Stomach (tissue), 9 donors: ENCODE data around the gene RAB3C. TPM values are rescaled to one million over a fixed set of nuclear protein-coding genes. Genes with fewer than 3 reads are reported as not detected.

ENCODE experiments used
- DNase-seq, 2 donors: peaks; one replicate each; pipeline versions ENCODE4 v3.0.0 to v3.0.0-alpha.2; 2013 to 2019
- H3K27ac ChIP-seq, 5 donors: fragments of 200-600 bp in 4 of 5; sonication (generic) in 4 of 5; one replicate each; pipeline ENCODE4 v1.5.1; 2013 to 2019; ENCODE audit warnings: mild to moderate bottlenecking in 1 of 5, moderate library complexity in 1 of 5
- H3K27me3 ChIP-seq, 3 donors: fragments of 200-600 bp; sonication (generic); one replicate each; pipeline ENCODE4 v1.5.1; 2017 to 2019; ENCODE audit warnings: mixed run types in 1 of 3
- H3K36me3 ChIP-seq, 4 donors: fragments of 200-600 bp; sonication (generic); 1 replicate in 3 of 4; 2 replicates in 1 of 4; pipeline ENCODE4 v1.5.1; 2016 to 2019
- H3K4me1 ChIP-seq, 4 donors: fragments of 200-600 bp; sonication (generic); one replicate each; pipeline ENCODE4 v1.5.1; 2016 to 2019
- H3K4me3 ChIP-seq, 4 donors: fragments of 200-600 bp; sonication (generic) in 3 of 4; one replicate each; pipeline ENCODE4 v1.5.1; 2016 to 2019; ENCODE audit warnings: mild to moderate bottlenecking in 1 of 4
- H3K9me3 ChIP-seq, 4 donors: fragments of 200-600 bp; sonication (generic); one replicate each; pipeline ENCODE4 v1.5.1; 2016 to 2019
- CTCF ChIP-seq, 7 experiments: fragments of 450-650 bp in 4 of 7; fragments of 200-600 bp in 3 of 7; sonication (generic) in 3 of 7; IDR thresholded peaks; one replicate each; pipeline ENCODE4 v1.5.1; 2016 to 2019; ENCODE audit warnings: antibody characterized with exemption in 7 of 7, control low read depth in 2 of 7, mild to moderate bottlenecking in 1 of 7
- EP300 ChIP-seq: sonication (generic); formaldehyde crosslinking; IDR thresholded peaks from one replicate; pipeline ENCODE4 v1.6.1; 2017; ENCODE audit warnings: antibody characterized with exemption
- POLR2A ChIP-seq, 4 donors: fragments of 450-650 bp; IDR thresholded peaks; one replicate each; pipeline ENCODE4 v1.6.1; 2016; ENCODE audit warnings: antibody characterized with exemption in 4 of 4, control low read depth in 2 of 4, mild to moderate bottlenecking in 1 of 4, moderate library complexity in 1 of 4
- POLR2AphosphoS5 ChIP-seq, 3 donors: sonication (generic); formaldehyde crosslinking; IDR thresholded peaks; one replicate each; pipeline ENCODE4 v1.6.1; 2016; ENCODE audit warnings: antibody characterized with exemption in 3 of 3
- WGBS, 5 donors: extraction: QIAGEN DNeasy Blood & Tissue Kit in 3 of 5; methylation state at CpG; one replicate each; pipeline versions ENCODE4 v1.1.5 to v1.1.7; 2013 to 2018; 5-methylcytosine and 5-hydroxymethylcytosine counted together
- intact Hi-C: fragments of 100-400 bp; cut with DNase I; formaldehyde crosslinking; loops from one replicate; pipeline ENCODE4 v1.15.1; 2023; ENCODE audit warnings: low total_unique reads
- polyA plus RNA-seq, 3 donors: library from polyadenylated mRNA; stranded (reverse); fragments of 200-250 nt; gene quantifications; one replicate each; pipeline ENCODE4 v1.2.3, GENCODE V29; 2013
- total RNA-seq, 5 donors: library from RNA; depleted of rRNA; stranded (reverse); fragments of >200 nt; gene quantifications; one replicate each; pipeline versions ENCODE4 v1.1.0 to v1.2.3, GENCODE V29; 2014 to 2016
- donor health status: healthy with polysubstance abuse.
- donor health status: Bipolar disorder and iron deficiency.
- donor health status: healthy.

The RAB3C gene
- total and polyA plus RNA-seq, 8 donors: 0.31 to 7.9 (median 2.2) TPM; not detected in 3

- Histone ChIP-seq H3K36me3 (no peaks in the 10 kb centered on the region), H3K4me1 (peaks cover 0 to 6% (median 0%) of the 10 kb centered on the region in 4 donors), H3K9me3 (no peaks in the 10 kb centered on the region), H3K4me3 (no peak overlapping the region), H3K27ac (no peak overlapping the region), H3K27me3 (no peaks in the 10 kb centered on the region)
- intact Hi-C loops: loop anchor here (10.0 kb wide), 1 partner anchor 266 kb away; no protein-coding TSS in a partner anchor
- DNase-seq: peak in 1 of 2 donors; percentile 42
- TF ChIP-seq EP300 (no peak), POLR2AphosphoS5 (IDR thresholded peaks at IDR 0.05) (no peak), CTCF (IDR thresholded peaks at IDR 0.05) (no peak), POLR2A (IDR thresholded peaks at IDR 0.05) (no peak)
These were observed 315.7 kb downstream of the RAB3C start for GRCh38 chr5:58898538-58898937.

GRCh38 chr5:58901271-58901670, 318.4 kb downstream of the RAB3C start:
- no peak overlapping the region for H3K4me3 ChIP-seq
- H3K36me3 ChIP-seq: no peaks in the 10 kb centered on the region
- WGBS, 5 donors: 78 to 87% (median 84%) methylated on average over 11 of the region's 11 CpGs
- TF ChIP-seq POLR2A (IDR thresholded peaks at IDR 0.05): no peak
- TF ChIP-seq EP300: no peak
- no peak for TF ChIP-seq CTCF (IDR thresholded peaks at IDR 0.05)
- TF ChIP-seq POLR2AphosphoS5 (IDR thresholded peaks at IDR 0.05): no peak
- intact Hi-C loops: no loop called here
- no peak overlapping the region for H3K27ac ChIP-seq
- no peak for DNase-seq
- H3K9me3 ChIP-seq: no peaks in the 10 kb centered on the region
- H3K4me1 ChIP-seq: peaks cover 0 to 6% (median 0%) of the 10 kb centered on the region in 4 donors
- no peaks in the 10 kb centered on the region for H3K27me3 ChIP-seq

- H3K9me3 ChIP-seq: no peaks in the 10 kb centered on the region
- H3K4me3 ChIP-seq: no peak overlapping the region
- no peaks in the 10 kb centered on the region for H3K36me3 ChIP-seq
- no peaks in the 10 kb centered on the region for H3K27me3 ChIP-seq
- peaks cover 0 to 6% (median 0%) of the 10 kb centered on the region in 4 donors for H3K4me1 ChIP-seq
- no peak overlapping the region for H3K27ac ChIP-seq
- DNase-seq: no peak
- no peak for TF ChIP-seq POLR2A (IDR thresholded peaks at IDR 0.05)
- no peak for TF ChIP-seq POLR2AphosphoS5 (IDR thresholded peaks at IDR 0.05)
- no peak for TF ChIP-seq EP300
- no peak for TF ChIP-seq CTCF (IDR thresholded peaks at IDR 0.05)
- intact Hi-C loops: no loop called here
These were observed 319.4 kb downstream of the RAB3C start for GRCh38 chr5:58902305-58902704.

GRCh38 chr5:58902765-58903164, 319.9 kb downstream of the RAB3C start:
- TF ChIP-seq POLR2AphosphoS5 (IDR thresholded peaks at IDR 0.05) (no peak), EP300 (no peak), POLR2A (IDR thresholded peaks at IDR 0.05) (no peak), CTCF (IDR thresholded peaks at IDR 0.05) (peak in 1 of 7 experiments; percentile 24)
- intact Hi-C loops: no loop called here
- no peaks in the 10 kb centered on the region for H3K27me3 ChIP-seq
- H3K9me3 ChIP-seq: no peaks in the 10 kb centered on the region
- H3K4me3 ChIP-seq: no peak overlapping the region
- H3K4me1 ChIP-seq: peaks cover 0 to 6% (median 0%) of the 10 kb centered on the region in 4 donors
- H3K36me3 ChIP-seq: no peaks in the 10 kb centered on the region
- no peak for DNase-seq
- WGBS, 5 donors: 49 to 85% (median 60%) methylated on average over 2 of the region's 2 CpGs
- no peak overlapping the region for H3K27ac ChIP-seq
